ENCODE measurements around the gene ANKRD65.
"Not testable (repeated sequence)": the region's sequence is repeated elsewhere in the genome, so short reads cannot be mapped to it uniquely, and the experiment has no call there.

Gene ANKRD65

GRCh38 chr1:1430992-1431844 lies 10.1 kb upstream of the ANKRD65 start:
- peaks cover 0 to 2% (median 0%) of the 10 kb centered on the region in 5 experiments for H3K27me3 ChIP-seq (replicated peaks in 2 of 5; ENCODE audit: control insufficient read depth in 4 of 5, insufficient read depth in 5 of 5, low read length in 4 of 5)
- CTCF ChIA-PET = interaction anchor here (0.9 to 3.1 kb wide), 4 partner anchors 9 to 31 kb away, joined by 3 to 11 read pairs (median 9); partner anchors contain the start of gene ANKRD65
- H3K4me3 ChIP-seq (ENCODE audit: control insufficient read depth in 1 of 7, extremely low read depth in 1 of 7, insufficient read depth in 4 of 7, low read depth in 2 of 7, low read length in 6 of 7) = no peak overlapping the region
- no peaks in the 10 kb centered on the region for H3K9me3 ChIP-seq (ENCODE audit: control extremely low read depth in 1 of 5, control insufficient read depth in 4 of 5, insufficient read depth in 2 of 5, low read depth in 1 of 5, low read length in 4 of 5)
- no peaks in the 10 kb centered on the region for H3K36me3 ChIP-seq (ENCODE audit: control insufficient read depth in 4 of 4, insufficient read depth in 4 of 4, low read length in 3 of 4)
- no peak for DNase-seq
- 68% methylated on average over 12 of the region's 18 CpGs for WGBS (ENCODE audit: insufficient coverage)
- POLR2A ChIA-PET = no interaction called here
- H3K27ac ChIP-seq (ENCODE audit: insufficient read depth in 1 of 2, low read depth in 1 of 2, low read length in 2 of 2, poor library complexity in 1 of 2, severe bottlenecking in 2 of 2) = no peak overlapping the region
- H3K4me1 ChIP-seq (ENCODE audit: control extremely low read depth in 1 of 4, control insufficient read depth in 4 of 4, insufficient read depth in 4 of 4, low read length in 3 of 4) = peaks cover 0 to 72% (median 49%) of the 10 kb centered on the region in 4 experiments

GRCh38 chr1:1430114-1430982 lies 9.3 kb upstream of the ANKRD65 start:
- no peak for DNase-seq
- no peak overlapping the region for H3K27ac ChIP-seq (ENCODE audit: insufficient read depth in 1 of 2, low read depth in 1 of 2, low read length in 2 of 2, poor library complexity in 1 of 2, severe bottlenecking in 2 of 2)
- H3K4me1 ChIP-seq (ENCODE audit: control extremely low read depth in 1 of 4, control insufficient read depth in 4 of 4, insufficient read depth in 4 of 4, low read length in 3 of 4) = peaks cover 0 to 70% (median 46%) of the 10 kb centered on the region in 4 experiments
- no peaks in the 10 kb centered on the region for H3K36me3 ChIP-seq (ENCODE audit: control insufficient read depth in 4 of 4, insufficient read depth in 4 of 4, low read length in 3 of 4)
- H3K4me3 ChIP-seq (ENCODE audit: control insufficient read depth in 1 of 7, extremely low read depth in 1 of 7, insufficient read depth in 4 of 7, low read depth in 2 of 7, low read length in 6 of 7) = peak overlapping the region in 1 of 7 experiments; percentile 38
- WGBS (ENCODE audit: insufficient coverage) = 39% methylated on average over 24 of the region's 35 CpGs
- POLR2A ChIA-PET = no interaction called here
- CTCF ChIA-PET = interaction anchor here (0.7 to 3.1 kb wide), 4 partner anchors 9 to 21 kb away, joined by 3 to 11 read pairs (median 6); partner anchors contain the start of gene ANKRD65
- H3K9me3 ChIP-seq (ENCODE audit: control extremely low read depth in 1 of 5, control insufficient read depth in 4 of 5, insufficient read depth in 2 of 5, low read depth in 1 of 5, low read length in 4 of 5) = no peaks in the 10 kb centered on the region
- peaks cover 0 to 2% (median 0%) of the 10 kb centered on the region in 5 experiments for H3K27me3 ChIP-seq (replicated peaks in 2 of 5; ENCODE audit: control insufficient read depth in 4 of 5, insufficient read depth in 5 of 5, low read length in 4 of 5)

- Histone ChIP-seq H3K4me1 (ENCODE audit: control extremely low read depth in 1 of 4, control insufficient read depth in 4 of 4, insufficient read depth in 4 of 4, low read length in 3 of 4) (peaks cover 0 to 63% (median 39%) of the 10 kb centered on the region in 4 experiments), H3K27ac (ENCODE audit: insufficient read depth in 1 of 2, low read depth in 1 of 2, low read length in 2 of 2, poor library complexity in 1 of 2, severe bottlenecking in 2 of 2) (no peak overlapping the region)
- POLR2A ChIA-PET = interaction anchor here (0.7 kb wide), 1 partner anchor 7 kb away, joined by 3 read pairs; no protein-coding TSS in a partner anchor
These were observed 8.6 kb upstream of the ANKRD65 start for GRCh38 chr1:1429671-1430073.

GRCh38 chr1:1428967-1429366 lies 7.9 kb upstream of the ANKRD65 start:
- ChIA-PET POLR2A (interaction anchor here (0.7 kb wide), 1 partner anchor 8 kb away, joined by 3 read pairs; no protein-coding TSS in a partner anchor), CTCF (interaction anchor here (0.7 to 3.1 kb wide), 4 partner anchors 9 to 30 kb away, joined by 3 to 11 read pairs (median 6); partner anchors contain the start of genes ANKRD65 and CCNL2)
- DNase-seq; H3K4me3 ChIP-seq (ENCODE audit: control insufficient read depth in 1 of 7, extremely low read depth in 1 of 7, insufficient read depth in 4 of 7, low read depth in 2 of 7, low read length in 6 of 7); H3K27me3 ChIP-seq (replicated peaks in 2 of 5; ENCODE audit: control insufficient read depth in 4 of 5, insufficient read depth in 5 of 5, low read length in 4 of 5); H3K36me3 ChIP-seq (ENCODE audit: control insufficient read depth in 4 of 4, insufficient read depth in 4 of 4, low read length in 3 of 4); H3K9me3 ChIP-seq (ENCODE audit: control extremely low read depth in 1 of 5, control insufficient read depth in 4 of 5, insufficient read depth in 2 of 5, low read depth in 1 of 5, low read length in 4 of 5); H3K27ac ChIP-seq (ENCODE audit: insufficient read depth in 1 of 2, low read depth in 1 of 2, low read length in 2 of 2, poor library complexity in 1 of 2, severe bottlenecking in 2 of 2): not testable (repeated sequence)
- H3K4me1 ChIP-seq (ENCODE audit: control extremely low read depth in 1 of 4, control insufficient read depth in 4 of 4, insufficient read depth in 4 of 4, low read length in 3 of 4) = peaks cover 0 to 56% (median 32%) of the 10 kb centered on the region in 4 experiments
- 93% methylated on average over 5 of the region's 6 CpGs for WGBS (ENCODE audit: insufficient coverage)

More at GRCh38 chr1:1429671-1430073, 8.6 kb upstream of the ANKRD65 start:
- CTCF ChIA-PET = interaction anchor here (0.7 to 3.1 kb wide), 5 partner anchors 9 to 31 kb away, joined by 3 to 11 read pairs (median 3); partner anchors contain the start of genes ANKRD65 and CCNL2
- no peaks in the 10 kb centered on the region for H3K36me3 ChIP-seq (ENCODE audit: control insufficient read depth in 4 of 4, insufficient read depth in 4 of 4, low read length in 3 of 4)
- H3K4me3 ChIP-seq (ENCODE audit: control insufficient read depth in 1 of 7, extremely low read depth in 1 of 7, insufficient read depth in 4 of 7, low read depth in 2 of 7, low read length in 6 of 7) = no peak overlapping the region
- 89% methylated on average over 6 of the region's 6 CpGs for whole genome bisulfite sequencing (ENCODE audit: insufficient coverage)
- DNase-seq = no peak
- no peaks in the 10 kb centered on the region for H3K9me3 ChIP-seq (ENCODE audit: control extremely low read depth in 1 of 5, control insufficient read depth in 4 of 5, insufficient read depth in 2 of 5, low read depth in 1 of 5, low read length in 4 of 5)
- peaks cover 0 to 2% (median 0%) of the 10 kb centered on the region in 5 experiments for H3K27me3 ChIP-seq (replicated peaks in 2 of 5; ENCODE audit: control insufficient read depth in 4 of 5, insufficient read depth in 5 of 5, low read length in 4 of 5)

- no peak for DNase-seq
- 87% methylated on average over 17 of the region's 19 CpGs for WGBS (ENCODE audit: insufficient coverage)
- ChIA-PET POLR2A (no interaction called here), CTCF (interaction anchor here (2.9 kb wide), 1 partner anchor 13 kb away, joined by 11 read pairs; no protein-coding TSS in a partner anchor)
- Histone ChIP-seq H3K9me3 (ENCODE audit: control extremely low read depth in 1 of 5, control insufficient read depth in 4 of 5, insufficient read depth in 2 of 5, low read depth in 1 of 5, low read length in 4 of 5) (no peaks in the 10 kb centered on the region), H3K4me3 (ENCODE audit: control insufficient read depth in 1 of 7, extremely low read depth in 1 of 7, insufficient read depth in 4 of 7, low read depth in 2 of 7, low read length in 6 of 7) (no peak overlapping the region), H3K27ac (ENCODE audit: insufficient read depth in 1 of 2, low read depth in 1 of 2, low read length in 2 of 2, poor library complexity in 1 of 2, severe bottlenecking in 2 of 2) (no peak overlapping the region), H3K4me1 (ENCODE audit: control extremely low read depth in 1 of 4, control insufficient read depth in 4 of 4, insufficient read depth in 4 of 4, low read length in 3 of 4) (peaks cover 0 to 48% (median 24%) of the 10 kb centered on the region in 4 experiments), H3K27me3 (replicated peaks in 2 of 5; ENCODE audit: control insufficient read depth in 4 of 5, insufficient read depth in 5 of 5, low read length in 4 of 5) (peaks cover 0 to 2% (median 0%) of the 10 kb centered on the region in 5 experiments), H3K36me3 (ENCODE audit: control insufficient read depth in 4 of 4, insufficient read depth in 4 of 4, low read length in 3 of 4) (no peaks in the 10 kb centered on the region)
These were observed 7.1 kb upstream of the ANKRD65 start for GRCh38 chr1:1428174-1428573.

GRCh38 chr1:1427820-1428148 lies 6.7 kb upstream of the ANKRD65 start:
- Histone ChIP-seq H3K36me3 (ENCODE audit: control insufficient read depth in 4 of 4, insufficient read depth in 4 of 4, low read length in 3 of 4) (no peaks in the 10 kb centered on the region), H3K4me3 (ENCODE audit: control insufficient read depth in 1 of 7, extremely low read depth in 1 of 7, insufficient read depth in 4 of 7, low read depth in 2 of 7, low read length in 6 of 7) (peak overlapping the region in 2 of 7 experiments; percentile 40 to 50), H3K27me3 (replicated peaks in 2 of 5; ENCODE audit: control insufficient read depth in 4 of 5, insufficient read depth in 5 of 5, low read length in 4 of 5) (peaks cover 0 to 2% (median 0%) of the 10 kb centered on the region in 5 experiments), H3K4me1 (ENCODE audit: control extremely low read depth in 1 of 4, control insufficient read depth in 4 of 4, insufficient read depth in 4 of 4, low read length in 3 of 4) (peaks cover 0 to 44% (median 22%) of the 10 kb centered on the region in 4 experiments), H3K9me3 (ENCODE audit: control extremely low read depth in 1 of 5, control insufficient read depth in 4 of 5, insufficient read depth in 2 of 5, low read depth in 1 of 5, low read length in 4 of 5) (no peaks in the 10 kb centered on the region), H3K27ac (ENCODE audit: insufficient read depth in 1 of 2, low read depth in 1 of 2, low read length in 2 of 2, poor library complexity in 1 of 2, severe bottlenecking in 2 of 2) (no peak overlapping the region)
- ChIA-PET CTCF (interaction anchor here (2.9 kb wide), 1 partner anchor 12 kb away, joined by 11 read pairs; no protein-coding TSS in a partner anchor), POLR2A (no interaction called here)
- DNase-seq = peak in 1 of 3 donors; percentile 53
- whole genome bisulfite sequencing (ENCODE audit: insufficient coverage) = 0% methylated on average over 9 of the region's 22 CpGs
